Right ventricle myocardium inferior (tissue), 1 donor: ENCODE measurements around the gene CYP26B1. TPM values are rescaled to one million over a fixed set of nuclear protein-coding genes. Genes with fewer than 3 reads are reported as not detected.
A peak's percentile ranks its signal among the peaks of the same experiment; 100 is the strongest.

Source experiments
- ATAC-seq: fragments of 200-7000 bp; cut with Tn5 transposase; one replicate; pipeline ENCODE4 v1.9.1; 2020; ENCODE audit warnings: mild to moderate bottlenecking, moderate library complexity
- DNase-seq: peaks from one replicate; pipeline ENCODE4 v3.0.0; 2021; ENCODE audit errors: missing footprints
- intact Hi-C: fragments of 100-400 bp; cut with DNase I; formaldehyde crosslinking; loops from one replicate; pipeline ENCODE4 v1.11.0; 2022
- total RNA-seq: library from RNA; stranded (reverse); fragmentation: NEBNext Ultra II Directional; extraction: Animal tissue kit (Norgen Biotek cat#: 25700); gene quantifications from one replicate; pipeline ENCODE4 v1.2.1, GENCODE V29; 2021
- donor health status: DM: no; HTN: yes; CAD: no; lungs with severe emphysema.

The CYP26B1 gene
- total RNA-seq, 1 donor from 2014 or later, result 5.4 TPM

DNA sequence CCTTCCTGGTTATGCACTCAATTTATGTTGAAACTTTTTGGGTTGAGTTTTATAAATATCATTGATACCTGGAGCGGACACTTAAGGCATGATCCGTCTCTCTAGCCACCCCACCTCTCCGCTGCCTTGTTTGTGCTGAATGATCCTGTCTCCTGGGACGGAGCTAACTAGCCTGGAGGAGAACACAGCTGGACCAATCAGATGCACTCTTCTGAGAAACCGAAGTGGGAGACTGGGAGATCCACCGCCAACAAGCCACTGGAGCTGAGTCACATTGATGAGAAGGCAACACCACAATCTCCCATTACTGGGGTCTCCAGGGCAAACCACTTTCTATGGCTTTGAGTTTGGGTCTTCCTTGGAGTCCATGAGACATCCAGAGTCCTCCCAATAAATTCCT, 29.3 kb downstream of the CYP26B1 start:
- ATAC-seq (no peak), DNase-seq (no peak)
- intact Hi-C loops, result no loop called here

DNA sequence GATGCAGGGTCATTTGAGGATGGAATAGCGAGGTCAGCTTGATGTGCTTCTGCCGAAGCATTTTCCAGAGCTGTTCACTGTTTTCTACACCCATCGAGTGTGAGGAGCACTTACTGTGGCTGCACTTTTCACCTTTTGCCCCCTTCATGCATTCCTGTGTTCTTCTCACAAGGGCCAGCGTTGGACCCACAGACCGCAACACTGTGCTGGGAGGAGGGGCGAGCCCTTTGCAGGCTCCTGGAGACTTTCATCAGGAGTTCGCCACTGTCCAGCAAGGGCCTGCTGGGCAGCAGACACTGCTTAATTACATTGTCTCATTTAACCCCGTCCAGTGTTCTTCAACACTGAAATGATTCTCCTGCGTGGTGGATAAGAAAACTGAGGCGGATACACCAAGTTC, 29.9 kb downstream of the CYP26B1 start:
- intact Hi-C loops, result no loop called here
- DNase-seq (no peak), ATAC-seq (no peak)

DNA sequence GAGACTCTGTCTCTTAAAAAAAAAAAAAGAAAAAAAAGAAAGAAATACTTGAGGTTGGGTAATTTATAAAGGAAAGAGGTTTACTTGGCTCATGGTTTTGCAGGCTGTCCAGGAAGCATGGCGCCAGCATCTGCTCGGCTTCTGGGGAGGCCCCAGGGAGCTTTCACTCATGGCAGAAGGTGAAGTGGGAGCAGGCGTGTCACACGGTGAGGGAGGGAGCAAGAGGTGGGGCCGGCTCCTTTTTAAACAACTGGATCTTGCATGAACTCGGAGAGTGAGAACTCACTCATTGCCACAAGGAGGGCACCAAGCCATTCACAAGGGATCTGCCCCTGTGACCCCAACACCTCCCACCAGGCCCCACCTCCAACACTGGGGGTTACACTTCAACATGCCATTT, 30.6 kb downstream of the CYP26B1 start:
- DNase-seq, result no peak
- intact Hi-C loops, result no loop called here
- ATAC-seq, result no peak

DNA sequence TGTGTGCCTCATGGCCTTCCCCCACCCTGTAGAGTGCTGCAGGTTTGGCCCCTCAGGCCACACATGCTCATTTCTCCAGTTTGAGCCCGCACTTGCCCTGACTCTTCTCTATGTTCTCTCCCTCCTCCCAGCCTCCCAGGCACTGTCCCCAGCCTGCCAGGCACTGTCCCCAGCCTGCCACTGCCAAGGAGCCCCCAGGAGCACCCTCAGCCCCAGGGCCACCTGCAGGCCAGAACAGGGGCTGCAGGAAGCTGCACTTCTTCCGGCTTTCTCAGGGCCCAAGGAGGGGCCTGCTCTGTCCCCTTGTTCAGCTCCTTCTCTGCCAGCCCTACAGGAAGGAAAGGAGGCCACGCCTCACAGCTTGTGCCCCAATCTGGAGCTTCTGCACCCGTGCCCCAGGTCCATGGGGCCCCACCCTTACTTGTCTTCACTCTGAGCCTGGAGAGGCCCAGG, 31.6 kb downstream of the CYP26B1 start:
- intact Hi-C loops, result no loop called here
- ATAC-seq (no peak), DNase-seq (no peak)

DNA sequence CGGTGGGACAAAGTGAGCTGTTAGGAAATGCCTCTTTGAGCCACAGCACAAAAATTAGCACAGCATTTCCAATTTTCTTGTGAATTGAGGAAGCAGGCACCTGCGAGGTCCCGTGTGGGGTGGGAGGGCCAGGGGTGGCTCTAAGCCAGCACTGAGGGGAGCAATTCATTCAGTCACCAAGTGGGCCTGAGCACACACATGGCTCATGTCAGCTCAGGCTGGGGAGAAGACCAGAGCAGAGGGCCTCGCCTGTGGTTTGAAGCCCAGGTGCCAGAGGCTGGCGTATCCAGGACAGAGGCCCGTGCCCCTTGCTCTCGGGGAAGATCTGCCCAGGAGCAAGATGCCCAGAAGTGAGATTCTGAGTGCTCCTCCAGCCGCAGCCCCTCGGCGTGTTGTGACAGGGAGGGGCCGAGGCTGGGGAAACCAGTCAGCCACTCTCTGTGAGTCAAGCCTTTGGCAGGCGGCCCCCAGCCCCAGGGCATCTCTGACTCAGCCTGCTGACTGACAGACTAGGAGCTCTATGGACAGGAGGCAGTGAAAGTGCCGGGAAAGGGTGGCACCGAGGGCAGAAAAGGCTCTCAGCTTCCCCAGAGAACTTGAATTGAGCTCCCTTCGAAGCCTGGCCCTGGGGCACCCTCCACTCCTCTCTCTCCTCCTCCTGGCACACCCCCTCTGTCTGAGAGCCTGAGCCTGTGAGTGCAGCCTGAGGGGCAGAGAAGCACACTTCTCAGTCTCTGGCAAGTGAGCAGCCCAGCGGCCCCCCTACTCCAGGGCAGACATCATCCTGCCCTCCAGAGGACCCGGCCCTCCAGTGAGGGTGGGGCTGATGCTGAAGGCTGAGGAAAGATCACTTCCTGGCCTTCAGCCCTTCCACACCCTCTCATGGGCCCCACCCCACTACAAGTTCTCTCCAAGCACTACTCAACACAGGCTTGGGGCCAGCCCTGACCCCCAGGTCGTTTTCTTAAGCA, 32.3 kb downstream of the CYP26B1 start:
- ATAC-seq (peak; percentile 73), DNase-seq (no peak)
- intact Hi-C loops, result no loop called here

DNA sequence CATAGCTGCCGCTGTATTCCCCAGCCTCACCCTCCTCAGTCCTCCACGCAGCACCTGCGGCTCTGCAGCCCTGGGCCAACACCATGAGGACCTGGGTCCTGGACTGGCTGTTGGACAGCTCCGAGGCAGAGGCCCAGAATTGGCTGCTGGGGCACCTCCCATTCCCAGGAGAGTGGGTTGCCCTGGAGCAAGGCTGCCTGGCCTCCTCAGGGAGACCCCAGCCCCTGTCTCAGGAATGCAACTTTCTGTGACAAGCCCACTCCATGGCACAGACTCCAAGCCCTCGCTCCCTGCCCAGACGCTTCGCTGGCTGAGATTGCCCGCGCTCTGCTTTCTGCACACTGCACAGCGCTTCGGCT, 33.0 kb downstream of the CYP26B1 start:
- DNase-seq (no peak), ATAC-seq (no peak)

DNA sequence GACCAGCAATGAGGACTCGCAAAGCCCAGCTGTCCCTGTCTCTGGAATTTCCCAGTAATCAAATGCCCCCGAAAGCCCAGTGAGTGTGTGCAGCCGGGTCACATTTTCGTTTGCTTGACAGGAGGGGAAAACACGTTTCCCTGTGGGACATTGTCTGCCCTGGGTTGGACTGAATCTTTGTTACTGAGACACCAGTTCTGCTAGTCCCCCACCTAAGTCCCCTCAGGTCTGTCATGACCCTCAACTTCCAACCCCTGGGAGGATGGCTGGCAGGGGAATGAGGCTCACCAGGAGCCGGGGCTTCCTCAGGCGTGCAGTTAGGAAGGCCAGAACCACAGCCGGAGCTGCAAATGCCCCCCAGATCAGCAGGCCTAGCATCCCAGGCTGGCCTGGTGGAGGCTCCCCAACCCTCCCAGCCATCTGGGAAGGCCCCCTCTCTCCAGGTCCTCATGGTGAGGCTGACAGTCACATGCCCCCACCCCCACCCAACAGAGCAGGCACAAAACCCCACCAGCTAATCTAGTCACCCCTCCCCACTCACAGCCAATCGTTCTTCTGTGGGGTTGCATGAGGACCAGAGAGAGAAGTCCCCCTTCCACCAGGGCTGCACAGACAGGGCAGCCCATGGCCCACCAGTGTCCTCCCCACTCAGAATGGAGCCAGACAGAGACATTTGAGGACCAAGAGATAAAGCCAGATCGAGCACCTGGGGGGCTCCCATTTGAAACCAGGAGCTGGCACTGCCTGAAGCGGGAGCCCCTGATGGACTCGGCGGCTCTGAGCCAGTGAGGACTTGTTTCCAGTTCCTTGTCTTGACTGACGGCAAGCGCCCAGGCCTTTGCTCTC, 33.6 kb downstream of the CYP26B1 start:
- DNase-seq (no peak), ATAC-seq (no peak)
- intact Hi-C loops, result no loop called here

More for the DNA sequence above, 33.0 kb downstream of the CYP26B1 start:
- intact Hi-C loops, result no loop called here

DNA sequence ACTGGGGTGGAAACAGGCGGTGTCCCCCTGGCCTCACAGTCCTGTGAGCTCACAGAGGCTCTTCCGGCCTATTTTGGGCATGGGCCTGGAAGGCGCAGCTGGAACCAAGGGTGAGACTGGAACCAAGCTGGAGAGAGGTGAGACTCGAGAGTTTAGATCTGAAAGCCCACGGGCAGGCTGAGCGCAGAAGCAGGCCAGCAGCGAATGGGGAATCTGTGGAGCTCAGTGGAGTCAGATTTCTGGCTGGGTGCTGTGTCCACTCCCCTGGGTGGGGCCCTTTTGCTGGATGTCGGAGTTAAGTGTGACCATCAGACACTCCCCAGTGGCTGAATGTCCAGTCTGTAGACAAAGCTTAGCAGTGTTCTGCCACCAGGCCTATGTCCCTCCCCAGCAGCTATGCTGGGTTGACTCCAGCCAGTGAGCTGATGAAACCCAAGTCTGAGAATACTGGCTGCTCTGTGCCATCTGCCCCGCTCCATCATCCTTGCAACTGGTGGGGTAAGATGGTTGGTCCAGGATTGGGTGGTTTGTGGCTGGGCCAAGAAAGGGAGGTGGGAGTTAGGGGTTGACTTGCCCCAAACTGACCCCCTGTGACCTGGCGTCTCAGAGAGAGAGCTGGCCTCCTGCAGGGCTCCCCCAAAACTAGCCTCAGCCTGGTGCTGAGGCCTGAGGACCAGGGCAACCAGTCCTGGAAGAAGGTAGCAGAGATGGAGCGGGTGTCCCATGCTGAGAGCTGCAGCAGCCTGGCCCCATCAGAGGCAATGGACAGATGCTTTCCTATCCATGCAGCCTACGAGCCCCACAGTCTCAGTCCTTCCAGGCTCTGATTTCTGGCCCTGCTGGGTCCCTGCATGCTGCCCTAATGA, 34.4 kb downstream of the CYP26B1 start:
- intact Hi-C loops, result no loop called here
- ATAC-seq (no peak), DNase-seq (no peak)

DNA sequence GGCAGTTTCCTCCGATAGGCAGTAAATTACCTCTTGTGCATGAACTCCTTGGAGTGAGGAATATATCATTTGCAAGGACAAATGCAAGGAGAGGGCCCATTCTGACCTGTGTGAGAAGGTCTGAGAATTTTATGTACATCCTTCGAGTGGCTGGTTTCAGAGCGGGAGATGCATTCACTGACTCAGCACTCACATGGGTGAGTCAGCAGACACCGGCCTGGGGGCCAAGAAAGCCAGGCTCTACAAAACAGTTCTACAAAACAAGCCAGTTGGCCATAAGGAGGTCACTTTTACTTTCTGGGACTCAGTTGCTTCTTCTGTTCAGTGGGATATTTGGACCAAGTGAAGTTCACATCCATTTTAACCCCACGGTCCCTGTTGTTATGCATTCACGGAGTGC, 35.3 kb downstream of the CYP26B1 start:
- no peak for DNase-seq
- no peak for ATAC-seq
- intact Hi-C loops, result no loop called here

DNA sequence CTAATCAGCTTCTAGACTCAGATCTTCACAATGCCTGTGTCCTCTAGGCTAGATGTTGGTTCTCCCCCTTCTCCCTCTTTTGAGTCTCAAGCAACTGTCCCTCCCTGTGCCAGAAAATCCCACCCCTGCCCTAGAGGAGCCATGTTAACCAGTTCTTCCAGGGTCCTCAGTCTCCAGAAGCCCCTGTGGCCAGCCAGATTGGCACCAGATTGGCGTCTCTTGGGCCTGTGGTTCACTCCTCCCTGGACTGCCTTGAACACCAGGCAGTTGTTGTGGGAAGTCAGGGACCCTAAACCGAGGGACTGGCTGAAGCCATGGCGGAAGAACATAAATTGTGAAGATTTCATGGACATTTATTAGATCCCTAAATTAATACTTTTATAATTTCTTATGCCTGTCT, 36.6 kb downstream of the CYP26B1 start:
- intact Hi-C loops, result no loop called here
- ATAC-seq, result no peak
- DNase-seq, result no peak

DNA sequence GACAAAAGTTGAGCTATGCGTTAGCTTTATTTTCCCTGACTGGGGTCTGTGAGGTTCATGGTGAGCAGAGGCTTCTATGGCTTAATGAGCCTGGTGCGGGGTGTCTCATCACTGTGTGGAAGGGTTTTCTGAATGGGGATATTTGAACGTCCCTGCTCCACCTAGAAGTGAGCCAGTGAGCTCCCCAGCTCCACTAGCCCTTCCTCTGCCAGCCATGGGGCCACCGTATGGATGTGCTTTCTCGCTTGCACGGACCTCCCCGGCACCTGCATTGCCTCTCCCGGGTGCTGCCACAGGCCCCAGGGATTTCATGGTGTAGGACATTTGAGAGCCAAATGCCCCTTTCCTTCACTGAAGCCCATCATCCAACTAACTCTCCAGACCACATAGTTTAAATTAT, 37.8 kb downstream of the CYP26B1 start:
- intact Hi-C loops, result no loop called here
- ATAC-seq (no peak), DNase-seq (no peak)

DNA sequence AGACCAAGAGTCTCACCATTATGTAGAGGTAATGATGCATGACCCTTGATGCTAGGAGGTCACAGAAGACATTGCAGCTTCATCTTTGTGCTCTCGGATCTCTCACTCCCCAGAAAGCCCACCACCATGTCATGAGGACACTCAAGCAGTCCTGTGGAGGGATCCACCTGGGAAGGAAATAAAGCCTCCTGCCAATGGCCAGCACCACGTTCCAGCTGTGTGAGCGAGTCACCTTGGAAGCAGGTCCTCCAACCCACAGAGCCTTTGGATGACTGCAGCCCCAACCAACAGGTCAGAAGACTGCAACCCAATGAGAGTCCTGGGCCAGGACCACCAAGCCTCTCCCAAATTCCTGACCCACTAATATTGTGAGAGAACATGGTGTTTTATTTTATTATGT, 38.4 kb downstream of the CYP26B1 start:
- ATAC-seq (no peak), DNase-seq (no peak)
- intact Hi-C loops, result no loop called here

DNA sequence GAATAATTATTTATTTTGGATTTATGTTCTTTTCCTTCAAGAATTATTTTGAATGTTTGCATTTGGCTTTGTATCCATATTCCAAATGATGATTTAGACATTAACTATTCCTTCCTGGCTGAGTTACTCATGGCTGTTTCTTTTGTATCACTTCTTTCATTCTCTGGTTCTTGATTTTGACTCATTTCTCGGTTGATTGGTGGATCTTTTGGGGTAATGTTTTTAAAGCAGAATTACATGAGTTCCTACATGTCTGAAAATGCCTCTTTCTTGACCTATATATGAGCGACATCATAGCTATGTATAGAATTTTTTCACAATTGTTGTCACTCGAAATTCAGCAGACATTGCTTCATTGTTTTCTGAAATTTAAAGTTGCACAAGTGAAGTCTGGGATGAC, 39.5 kb downstream of the CYP26B1 start:
- DNase-seq (no peak), ATAC-seq (no peak)
- intact Hi-C loops, result no loop called here

DNA sequence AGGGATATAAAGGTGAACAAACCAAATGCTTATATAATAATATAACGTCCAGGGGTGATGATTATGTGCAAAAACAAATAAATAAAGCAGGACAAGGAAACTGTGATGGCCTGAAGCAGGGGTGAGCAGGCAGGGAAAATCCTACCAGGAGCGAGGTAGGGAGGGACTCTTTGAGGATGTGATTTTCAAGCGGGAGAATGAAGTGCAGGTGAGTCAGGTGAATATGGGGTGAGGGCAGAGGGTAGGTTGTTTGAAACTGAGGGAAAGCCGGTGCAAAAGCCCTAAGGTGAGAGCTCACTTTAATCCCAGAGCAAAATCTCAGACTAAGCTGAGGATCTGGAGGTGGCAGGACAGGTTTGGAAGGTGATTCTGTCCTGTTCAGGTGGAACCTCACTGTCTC, 40.7 kb downstream of the CYP26B1 start:
- ATAC-seq, result no peak
- no peak for DNase-seq
- intact Hi-C loops, result no loop called here

DNA sequence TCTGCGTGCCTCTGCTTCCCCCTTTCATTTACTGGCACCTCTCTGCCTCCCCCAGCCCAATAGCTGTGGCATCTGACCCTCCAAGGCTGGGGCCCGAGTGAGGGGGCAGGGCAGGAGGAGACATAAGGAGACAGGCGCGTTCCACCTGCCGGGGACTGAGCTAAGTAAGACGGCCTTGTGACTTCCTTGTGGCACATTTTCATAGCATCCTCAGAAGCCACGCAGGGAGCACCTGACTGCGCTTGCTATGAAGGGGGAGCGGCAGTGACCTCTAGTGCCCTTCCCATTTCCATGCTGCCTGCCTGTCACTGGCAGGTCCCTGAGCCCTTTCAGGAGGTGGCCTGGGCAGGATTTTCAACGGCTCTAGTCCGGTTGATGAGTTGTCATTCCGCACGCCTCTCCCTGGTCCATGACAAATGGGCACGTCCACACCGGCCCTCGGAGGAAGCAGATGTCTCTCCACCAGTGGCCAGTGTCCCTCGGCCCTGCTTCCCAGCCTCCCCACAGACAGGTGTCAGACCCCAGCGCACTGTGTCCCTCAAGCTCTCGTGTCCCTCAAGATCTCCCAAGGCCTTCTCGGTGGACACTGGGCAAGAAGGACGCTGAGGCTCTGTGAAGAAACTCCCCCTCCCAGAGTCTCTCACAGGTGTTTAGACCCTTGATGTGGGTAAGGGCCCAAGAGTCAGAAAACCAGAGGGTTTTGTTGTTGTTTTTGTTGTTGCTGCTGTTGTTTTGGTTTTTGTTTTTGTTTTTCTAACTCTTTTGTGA, 42.7 kb downstream of the CYP26B1 start:
- intact Hi-C loops, result no loop called here
- DNase-seq, result no peak
- no peak for ATAC-seq

DNA sequence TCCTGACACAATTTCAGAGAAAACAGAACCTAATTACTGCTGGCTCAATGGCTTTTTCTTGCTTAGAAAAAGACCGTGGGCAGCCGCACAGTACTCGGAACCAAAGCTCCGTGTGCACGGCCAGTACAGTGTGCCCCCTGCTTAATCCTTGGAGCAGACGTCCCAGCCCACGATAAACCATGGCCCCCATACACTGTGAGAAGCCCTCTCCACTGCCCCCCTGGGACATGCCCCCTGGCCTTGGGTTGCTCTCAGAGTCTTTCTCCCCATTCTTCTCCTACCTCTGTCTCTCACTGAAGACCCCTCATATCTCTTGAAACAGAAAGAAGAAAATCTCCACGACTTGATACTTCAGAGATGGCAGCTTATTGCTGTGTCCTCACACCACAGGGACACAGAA, 44.0 kb downstream of the CYP26B1 start:
- ATAC-seq (no peak), DNase-seq (no peak)
- intact Hi-C loops, result no loop called here

DNA sequence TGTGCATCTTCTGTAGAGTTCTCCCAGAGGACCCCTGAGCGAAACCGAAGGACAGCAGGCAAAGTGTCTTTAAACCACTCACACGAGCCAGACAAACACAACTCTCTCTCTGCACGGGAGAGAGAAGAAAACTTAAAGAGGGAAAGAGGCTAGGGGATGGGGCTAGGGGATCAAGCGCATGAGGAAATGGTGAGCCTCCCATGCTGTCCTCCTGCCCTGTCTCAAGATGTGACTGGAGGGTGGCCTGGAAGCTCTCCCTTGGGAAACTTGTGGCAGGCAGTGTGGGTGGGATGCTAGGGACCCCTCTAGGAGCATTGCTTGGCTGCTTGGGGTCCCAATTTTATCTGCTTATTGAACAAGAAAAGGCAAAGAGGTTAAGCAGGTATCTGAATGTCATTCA, 44.5 kb downstream of the CYP26B1 start:
- DNase-seq, result no peak
- intact Hi-C loops, result no loop called here
- no peak for ATAC-seq

DNA sequence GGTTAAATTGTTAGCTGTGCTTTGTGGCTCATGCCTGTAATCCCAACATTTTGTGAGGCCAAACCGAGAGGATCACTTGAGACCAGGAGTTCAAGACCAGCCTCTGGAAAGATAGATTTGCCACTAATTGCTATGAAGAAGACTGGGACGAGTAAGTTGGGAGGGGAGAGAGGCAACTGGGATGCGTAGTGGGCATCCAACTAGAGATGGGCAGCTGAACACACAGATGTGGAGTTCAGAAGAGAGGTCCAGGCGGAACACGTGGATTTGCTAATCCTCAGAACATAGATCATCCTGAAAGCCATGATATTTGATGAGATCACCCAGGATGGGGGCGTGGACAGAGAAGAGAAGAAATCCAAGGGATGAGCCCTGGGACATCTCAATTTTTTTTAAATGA, 48.7 kb downstream of the CYP26B1 start:
- DNase-seq, result no peak
- intact Hi-C loops, result no loop called here
- no peak for ATAC-seq
